GM19395 (cell line): ENCODE data around the gene USP37.
"Not testable (repeated sequence)": the region's sequence is repeated elsewhere in the genome, so short reads cannot be mapped to it uniquely, and the experiment has no call there.

Experiments used
- ATAC-seq: cut with Tn5 transposase; IDR thresholded peaks from one replicate; pipeline ENCODE4 v1.9.1; 2021; ENCODE audit warnings: mild to moderate bottlenecking, moderate library complexity; ENCODE audit not compliant: unreplicated experiment

The USP37 gene

DNA sequence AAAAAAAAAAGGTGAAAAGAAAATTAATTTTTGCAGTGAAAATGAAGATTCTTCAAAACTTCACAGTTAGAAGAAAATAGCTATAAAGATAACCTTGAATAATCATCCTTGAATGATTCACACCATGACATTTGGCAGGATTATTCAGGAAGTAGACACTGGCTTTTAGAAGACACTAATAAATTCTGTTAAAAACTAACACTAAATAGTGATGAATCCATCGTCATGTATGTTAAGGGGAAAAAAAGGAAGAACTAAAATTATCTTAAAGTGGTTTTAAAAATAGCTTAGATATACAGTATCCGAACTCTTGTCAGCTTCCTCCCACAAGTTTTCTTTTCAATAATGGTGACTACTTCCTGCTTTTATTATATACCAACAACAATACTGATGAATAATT lies 10.2 kb downstream of the USP37 start:
- ATAC-seq: no peak

DNA sequence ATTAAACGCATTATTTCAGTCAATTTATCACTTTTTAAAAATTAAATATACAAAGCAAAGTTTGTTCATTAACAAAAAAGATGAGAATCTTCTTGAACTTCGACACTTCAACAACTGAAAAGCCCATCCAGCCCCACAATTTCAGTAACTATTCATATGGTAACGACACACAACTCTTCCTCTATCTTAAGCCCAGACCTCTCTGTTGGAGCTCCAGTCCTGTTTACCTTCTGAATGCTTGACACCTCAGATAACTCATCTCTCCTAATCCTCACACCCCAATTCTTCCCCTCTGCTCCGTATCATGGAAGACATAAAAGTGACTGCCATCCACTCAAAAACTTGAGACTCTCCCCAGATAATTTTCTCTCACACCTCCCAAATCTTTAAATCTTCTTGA lies 12.6 kb downstream of the USP37 start:
- no peak for ATAC-seq

DNA sequence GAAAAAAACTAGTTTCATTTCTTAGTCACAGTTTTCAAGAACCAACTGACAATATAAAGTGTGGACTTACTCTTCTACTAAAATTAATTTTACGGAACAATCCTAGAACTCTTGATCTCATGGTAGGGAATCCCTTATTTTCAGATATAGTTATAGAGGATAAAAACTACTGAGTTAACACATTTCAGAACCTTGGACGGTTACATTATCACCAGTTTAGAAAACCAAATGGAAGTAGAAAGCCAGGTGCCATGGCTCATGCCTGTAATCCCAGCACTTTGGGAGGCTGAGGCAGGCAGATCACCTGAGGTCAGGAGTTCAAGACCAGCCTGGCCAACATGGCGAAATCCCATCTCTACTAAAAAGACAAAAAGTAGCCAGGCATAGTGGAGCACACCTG lies 13.9 kb downstream of the USP37 start:
- not testable (repeated sequence) for ATAC-seq

DNA sequence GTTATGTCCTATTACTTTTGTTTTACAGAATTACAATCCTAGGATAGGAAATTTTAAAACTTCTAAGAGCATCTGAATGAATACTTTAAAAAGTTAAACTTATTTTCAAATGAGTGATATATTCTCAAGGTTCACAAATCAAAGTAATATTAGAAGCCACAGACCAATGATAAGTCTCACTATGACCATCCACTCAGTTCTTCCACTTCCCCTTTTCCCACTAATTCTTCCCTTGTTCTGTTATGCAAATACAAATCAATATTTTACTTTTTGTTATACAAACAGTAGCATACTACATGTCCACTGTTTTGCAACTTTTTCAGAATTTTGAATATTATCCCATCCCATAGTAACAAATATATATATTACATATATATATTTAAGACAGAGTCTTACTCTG lies 20.2 kb downstream of the USP37 start:
- no peak for ATAC-seq

DNA sequence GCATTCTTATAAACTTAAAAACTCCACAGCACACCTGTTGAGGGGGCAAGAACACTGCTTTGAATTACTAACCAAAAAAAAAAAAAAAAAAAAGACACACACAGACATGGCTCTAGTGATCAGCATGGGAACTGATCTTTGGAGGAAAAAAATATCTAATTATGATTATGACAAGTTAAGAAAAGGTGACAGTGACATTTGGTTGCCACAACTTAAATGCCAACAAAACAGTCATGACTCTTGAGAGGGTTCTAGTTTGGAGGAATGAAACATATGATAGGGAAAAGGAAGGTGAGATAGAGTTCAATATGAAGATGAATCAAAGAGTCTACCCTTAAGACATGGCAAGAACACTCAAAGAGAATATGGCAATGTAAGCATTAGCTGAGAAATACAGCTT lies 20.6 kb downstream of the USP37 start:
- no peak for ATAC-seq

DNA sequence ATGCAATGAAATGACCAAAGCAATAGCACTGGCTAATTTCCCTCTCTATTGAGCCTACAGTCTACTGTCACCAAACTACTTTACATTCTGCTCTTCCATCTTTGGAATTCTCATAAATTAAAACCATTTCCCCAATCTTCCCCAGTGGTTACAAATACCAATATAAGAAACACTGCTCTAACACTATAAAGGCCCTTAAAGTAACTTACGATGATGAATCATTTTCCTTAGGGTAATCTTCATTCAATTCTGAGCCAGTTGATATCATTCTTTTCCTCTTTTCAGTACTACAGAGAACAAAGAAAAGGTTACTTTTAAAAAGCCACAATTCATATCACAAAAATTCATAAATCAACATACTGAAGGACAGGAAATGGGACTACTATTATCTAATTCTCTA lies 22.1 kb downstream of the USP37 start:
- ATAC-seq: no peak

DNA sequence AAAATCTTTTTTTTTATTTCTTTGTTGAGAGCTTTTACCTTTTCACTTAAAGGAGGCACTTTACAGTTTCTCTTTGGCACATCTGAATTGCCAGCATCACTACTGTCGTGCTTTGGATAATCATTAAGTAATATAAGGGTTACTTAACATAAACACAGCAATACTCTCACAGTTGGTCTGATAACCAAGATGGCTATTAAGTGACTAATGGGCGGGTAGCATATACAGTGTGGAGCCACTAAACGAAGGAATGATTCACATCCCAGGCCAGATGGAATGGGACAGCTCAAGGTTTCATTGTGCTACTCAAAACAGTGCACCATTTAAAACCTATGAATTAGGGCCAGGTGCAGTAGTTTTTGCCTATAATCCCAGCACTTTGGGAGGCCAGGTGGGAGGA lies 28.1 kb downstream of the USP37 start:
- ATAC-seq: no peak

DNA sequence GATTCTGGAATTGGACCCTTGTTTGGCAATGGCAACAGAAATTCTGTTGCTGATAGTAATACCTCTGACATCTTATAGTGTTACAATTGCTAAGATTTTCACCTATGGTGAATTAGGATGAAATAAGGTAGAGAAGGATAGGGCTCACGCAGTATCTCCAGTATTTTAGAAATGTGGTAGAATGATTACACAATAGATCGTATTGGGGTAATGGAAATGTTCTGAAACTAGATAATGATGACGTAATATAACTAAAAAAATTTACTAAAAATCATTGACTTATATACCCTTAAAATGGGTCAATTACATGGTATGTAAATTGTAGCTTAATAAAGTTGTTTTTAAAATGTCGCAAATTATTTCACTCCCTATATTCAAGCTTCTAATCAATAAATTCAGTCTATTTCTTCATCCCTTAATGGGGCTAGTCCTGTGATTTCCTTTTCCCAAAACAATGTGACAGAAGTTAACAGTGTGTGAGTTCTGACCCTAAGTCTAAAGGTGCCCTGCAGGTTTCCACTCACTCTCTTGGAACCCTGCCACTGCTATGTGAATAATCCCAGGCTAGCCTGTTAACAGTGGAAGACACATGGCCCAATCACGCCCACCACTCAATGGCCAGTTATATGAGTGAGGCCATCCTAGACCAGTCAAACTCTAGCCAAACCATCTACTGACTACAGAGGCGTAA lies 31.2 kb downstream of the USP37 start:
- no peak for ATAC-seq

DNA sequence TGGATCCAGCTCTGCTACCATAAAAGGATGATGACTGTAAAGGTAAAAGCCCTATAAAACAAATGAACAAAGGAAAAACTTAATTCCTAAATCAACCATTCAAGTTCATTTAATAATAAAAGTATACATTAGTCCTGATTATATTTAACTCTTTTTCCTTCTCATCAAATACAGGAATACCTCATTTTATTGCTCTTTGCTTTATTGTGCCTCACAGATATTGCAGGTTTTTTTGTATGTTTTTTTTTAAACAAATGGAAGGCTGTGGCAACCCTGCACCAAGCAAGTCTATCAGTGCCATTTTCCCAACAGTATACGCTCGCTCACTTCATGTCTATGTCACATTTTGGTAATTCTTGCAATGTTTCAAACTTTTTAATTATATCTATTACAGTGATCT lies 38.2 kb downstream of the USP37 start:
- no peak for ATAC-seq

DNA sequence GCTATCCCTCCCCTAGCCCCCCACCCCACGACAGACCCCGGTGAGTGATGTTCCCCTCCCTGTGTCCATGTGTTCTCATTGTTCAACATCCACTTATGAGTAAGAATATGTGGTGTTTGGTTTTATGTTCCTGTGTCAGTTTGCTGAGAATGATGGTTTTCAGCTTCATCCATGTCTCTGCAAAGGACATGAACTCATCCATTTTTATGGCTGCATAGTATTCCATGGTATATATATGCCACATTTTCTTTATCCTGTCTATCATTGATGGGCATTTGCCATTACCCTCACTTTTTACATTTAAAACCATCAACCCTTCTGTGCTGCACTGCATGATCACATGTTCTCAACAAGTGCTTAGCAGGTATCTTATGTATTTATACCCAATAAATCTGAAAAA lies 39.7 kb downstream of the USP37 start:
- not testable (repeated sequence) for ATAC-seq

DNA sequence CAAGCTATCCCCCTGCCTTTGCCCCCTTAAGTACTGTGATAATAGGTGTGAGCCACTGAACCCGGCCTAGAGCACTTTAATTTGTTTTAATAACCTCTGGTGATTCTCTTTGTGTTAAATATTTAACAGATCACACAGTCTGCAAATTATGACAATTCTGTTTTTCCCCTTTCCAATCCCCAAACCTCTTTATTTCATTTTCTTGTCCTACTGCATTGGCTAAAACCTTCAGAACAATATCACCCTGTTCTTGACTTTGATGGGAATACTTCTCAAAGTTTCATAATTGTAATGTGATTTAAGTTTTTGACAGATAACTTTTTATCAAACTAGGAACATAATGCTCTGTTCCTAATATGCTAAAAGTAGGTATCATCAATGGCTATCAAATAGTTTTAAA lies 44.5 kb downstream of the USP37 start:
- no peak for ATAC-seq

DNA sequence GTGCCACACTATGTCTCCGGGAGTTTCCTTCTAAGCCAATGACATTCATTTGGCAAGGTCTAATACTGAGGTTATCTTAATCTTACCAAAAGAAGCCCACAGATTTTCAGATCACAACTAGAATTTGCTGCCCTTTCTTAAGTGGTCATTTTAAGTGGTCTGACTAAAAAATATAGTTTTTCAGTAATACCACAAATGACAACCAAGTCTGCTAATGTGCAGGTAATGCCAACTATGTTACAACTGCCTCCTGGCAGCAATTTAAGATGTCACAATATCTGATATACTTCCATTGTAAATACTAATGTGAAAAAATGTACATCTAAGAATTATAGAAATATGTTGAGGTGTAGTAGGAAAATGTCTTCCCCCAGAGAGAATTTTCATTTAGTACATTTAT lies 49.3 kb downstream of the USP37 start:
- no peak for ATAC-seq

DNA sequence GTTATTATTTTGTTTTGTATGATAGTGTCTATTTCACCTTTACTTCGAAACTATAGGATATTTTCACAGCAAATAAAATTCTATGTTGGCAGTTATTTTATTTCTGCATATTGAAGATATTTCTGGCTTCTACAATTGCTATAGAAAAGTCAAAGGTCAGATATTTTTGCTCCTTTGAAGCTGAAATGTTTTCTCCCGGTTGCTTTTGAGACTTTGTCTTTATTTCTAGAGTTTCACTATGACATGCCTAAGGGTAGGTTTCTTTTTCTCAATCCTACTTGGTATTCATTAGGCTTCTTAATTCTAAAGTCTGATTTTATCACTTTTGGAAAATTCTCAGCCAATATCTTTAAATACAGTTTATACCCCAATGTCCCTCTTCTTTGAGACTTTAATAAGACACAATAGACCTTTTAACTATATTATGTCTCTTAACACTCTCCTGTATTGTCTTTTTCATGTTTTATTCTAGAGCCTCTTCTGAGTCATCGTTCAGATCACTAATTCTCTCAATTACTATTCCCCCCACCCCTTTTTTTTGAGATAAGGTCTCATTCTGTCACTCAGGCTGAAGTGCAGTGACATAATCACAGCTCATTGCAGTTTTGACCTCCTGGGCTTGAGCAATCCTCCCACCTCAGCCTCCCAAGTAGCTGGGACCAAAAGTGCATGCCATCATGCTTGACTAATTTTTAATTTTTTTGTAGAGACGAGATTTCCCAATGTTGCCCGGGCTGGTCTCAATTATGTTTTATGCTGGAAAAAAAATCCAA lies 50.5 kb downstream of the USP37 start:
- ATAC-seq: peak; percentile 64

DNA sequence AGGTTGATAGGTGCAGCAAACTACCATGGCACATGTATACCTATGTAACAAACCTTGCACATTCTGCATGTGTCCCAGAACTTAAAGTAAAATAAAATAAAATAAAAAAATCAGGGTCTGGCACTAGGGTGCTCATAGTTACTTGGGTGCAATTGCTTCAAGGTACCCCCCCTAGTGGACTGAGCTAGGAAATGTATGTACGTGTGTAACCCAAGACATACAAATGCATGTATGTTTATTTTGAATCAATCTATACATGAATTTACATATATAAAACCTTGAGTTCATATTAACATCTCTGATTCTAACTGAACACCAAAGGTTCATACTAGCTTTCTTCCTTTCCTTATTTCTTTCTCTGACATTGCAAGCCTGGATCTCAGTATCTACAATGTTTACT lies 51.5 kb downstream of the USP37 start:
- ATAC-seq: no peak

DNA sequence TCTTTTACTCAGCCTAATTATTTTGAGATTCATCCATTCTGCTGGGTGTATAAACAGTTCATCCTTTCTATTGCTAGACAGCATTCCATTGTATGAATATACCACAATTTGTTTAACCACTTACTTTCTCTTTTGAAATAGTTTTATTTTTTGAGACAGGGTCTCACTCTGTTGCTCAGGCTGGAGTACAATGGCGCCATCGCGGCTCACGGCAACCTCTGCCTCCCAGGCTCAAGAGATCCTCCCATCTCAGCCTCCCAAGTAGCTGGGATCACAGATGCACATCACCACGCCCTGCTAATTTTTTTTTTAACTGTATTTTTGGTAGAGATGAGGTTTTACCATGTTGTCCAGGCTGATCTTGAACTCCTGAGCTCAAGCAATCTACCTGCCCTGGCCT lies 54.5 kb downstream of the USP37 start:
- ATAC-seq: no peak

DNA sequence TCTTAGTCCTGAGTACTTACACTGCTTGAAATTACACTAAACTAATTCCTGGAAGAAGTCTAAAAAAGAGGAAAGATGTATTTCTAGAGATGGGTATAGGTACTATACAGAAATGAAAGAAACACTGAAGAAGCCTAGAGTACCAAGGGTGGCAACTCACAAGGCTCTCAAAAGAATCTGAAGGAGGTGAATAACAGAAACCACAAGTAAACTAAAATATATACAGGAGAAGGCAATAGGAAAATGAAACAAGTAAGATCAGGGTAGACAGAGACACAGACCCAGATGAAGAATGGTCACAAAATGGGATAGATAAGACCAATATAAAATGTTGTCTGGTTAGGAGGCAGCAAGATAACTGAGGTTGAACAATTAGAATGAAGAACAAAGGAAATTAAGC lies 59.9 kb downstream of the USP37 start:
- ATAC-seq: no peak

DNA sequence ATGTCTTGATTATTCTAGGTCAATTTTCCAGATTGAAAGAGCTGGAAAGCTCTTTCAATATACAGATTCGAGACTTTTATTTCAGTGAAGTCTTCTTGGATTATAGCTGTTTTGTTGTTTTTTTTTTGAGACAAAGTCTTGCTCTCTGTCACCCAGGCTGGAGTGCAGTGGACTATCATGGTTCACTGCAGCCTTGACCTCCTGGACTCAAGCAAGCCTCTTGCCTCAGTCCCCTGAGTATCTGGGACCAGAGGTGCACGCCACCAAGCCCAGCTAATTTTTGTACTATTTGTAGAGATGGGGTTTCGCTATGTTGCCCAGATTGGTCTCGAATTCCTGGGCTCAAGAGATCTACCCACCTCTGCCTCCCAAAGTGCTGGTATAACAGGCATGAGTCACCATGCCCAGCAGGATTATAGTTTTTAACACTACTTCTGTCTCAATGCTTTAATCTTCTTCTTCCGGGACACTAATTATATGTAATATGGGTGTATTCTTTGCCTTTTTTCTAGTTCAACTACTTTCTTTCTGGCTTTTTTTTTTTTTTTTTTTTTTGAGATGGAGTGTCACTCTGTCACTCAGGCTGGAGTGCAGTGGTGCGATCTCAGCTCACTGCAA lies 62.3 kb downstream of the USP37 start:
- ATAC-seq: no peak

DNA sequence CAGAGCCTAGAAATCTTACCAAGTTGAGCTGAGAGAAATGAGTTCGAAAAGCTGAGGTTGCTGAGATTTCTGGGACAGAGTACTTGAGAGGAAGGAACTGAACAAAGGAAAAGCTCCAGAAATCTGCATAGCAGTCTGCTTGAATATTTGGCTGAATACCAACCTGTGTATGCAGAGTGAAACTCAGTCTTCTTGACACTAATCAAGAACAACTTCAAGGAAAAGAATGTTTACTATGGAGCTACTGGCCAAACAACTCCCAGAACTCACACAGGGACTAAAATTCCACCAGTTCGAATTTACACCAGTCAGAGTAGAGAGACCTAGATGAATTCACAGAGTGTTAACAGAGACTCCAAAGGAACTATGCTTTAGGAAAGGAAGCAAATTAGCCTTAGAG lies 66.5 kb downstream of the USP37 start:
- no peak for ATAC-seq

DNA sequence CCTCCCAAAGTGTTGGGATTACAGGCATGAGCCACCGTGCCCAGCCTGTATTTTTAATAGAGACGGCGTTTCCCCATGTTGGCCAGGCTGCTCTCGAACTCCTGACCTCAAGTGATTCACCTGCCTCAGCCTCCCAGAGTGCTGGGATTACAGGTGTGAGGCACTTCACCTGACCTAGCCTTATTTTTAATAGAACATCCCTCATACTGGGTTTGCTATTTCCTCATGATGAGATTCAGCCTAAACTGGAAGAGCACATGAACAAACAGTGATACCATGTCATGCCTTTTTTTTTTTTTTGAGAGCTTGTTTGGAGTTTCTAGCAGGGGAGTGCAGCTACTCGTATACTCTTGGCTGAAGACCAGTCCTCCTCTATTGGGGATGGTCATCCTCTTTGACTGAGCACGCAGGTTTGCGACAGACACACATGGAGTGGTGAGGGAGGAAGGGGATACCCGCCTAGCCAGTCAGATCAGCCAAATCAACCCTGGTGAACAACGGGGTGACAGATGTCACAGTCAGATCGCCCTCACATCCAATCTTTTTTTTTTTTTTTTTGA lies 67.6 kb downstream of the USP37 start:
- no peak for ATAC-seq

DNA sequence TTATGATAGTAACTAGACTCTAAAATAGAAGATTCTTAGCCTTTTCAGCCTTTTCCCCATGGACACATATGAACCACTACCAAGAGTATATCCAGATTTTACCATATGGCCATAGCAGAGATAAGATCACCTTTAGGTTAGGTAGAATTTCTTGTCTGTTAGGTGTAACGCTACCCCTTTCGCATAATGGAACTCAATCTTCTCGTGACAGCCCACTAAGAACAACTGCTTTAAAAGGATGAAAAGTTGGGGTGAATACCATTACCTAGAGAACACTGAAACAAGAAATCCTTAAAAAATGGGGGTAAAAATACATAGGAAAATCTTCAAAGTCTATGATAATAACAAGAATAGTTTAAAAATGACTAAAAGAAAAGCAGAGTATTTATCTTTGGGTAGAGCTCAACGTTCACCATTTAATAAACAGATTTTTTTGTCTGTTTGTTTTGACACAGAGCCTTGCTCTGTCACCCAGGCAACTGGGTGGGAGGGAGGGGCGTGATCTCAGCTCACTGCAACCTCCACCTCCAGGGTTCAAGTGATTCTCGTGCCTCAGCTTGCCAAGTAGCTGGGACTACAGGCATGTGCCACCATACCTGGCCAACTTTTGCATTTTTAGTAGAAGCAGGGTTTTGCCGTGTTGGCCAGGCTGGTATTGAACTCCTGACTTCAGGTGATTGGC lies 82.0 kb downstream of the USP37 start:
- ATAC-seq: no peak

DNA sequence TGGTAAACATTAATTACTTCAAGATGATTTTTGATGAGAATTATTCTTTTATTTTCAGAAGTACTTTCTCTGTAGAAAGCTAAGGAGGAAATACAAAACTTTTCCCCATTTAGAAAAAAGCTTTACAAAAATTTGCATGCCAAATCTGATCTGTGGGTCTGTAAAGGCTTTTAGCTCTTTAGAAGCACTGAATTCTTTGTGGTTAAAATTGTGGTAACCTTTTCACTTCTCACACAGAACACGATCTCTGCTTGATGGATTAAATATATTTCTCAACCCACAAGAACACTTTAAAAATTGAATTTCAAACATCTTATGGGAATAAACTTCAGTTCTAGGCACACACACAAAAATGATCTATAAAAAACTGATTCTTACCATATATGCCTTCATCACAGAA lies 85.5 kb downstream of the USP37 start:
- no peak for ATAC-seq
